Mucosa of descending colon (tissue), 3 donors: ENCODE data around the gene SLC22A16. TPM values are rescaled to one million over a fixed set of nuclear protein-coding genes. Genes with fewer than 3 reads are reported as not detected.

Source experiments
- ATAC-seq: fragments of 200-7000 bp; cut with Tn5 transposase; one replicate; pipeline ENCODE4 v1.9.1; 2020; ENCODE audit warnings: mild to moderate bottlenecking, moderate library complexity
- DNase-seq, 3 donors: peaks; one replicate each; pipeline ENCODE4 v3.0.0-alpha.2; 2020
- H3K36me3 ChIP-seq: fragments of 200-600 bp; one replicate; pipeline ENCODE4 v1.8.0; 2021; ENCODE audit warnings: low read depth, mild to moderate bottlenecking
- H3K4me1 ChIP-seq: fragments of 200-600 bp; one replicate; pipeline ENCODE4 v1.8.0; 2021; ENCODE audit warnings: low read depth, mild to moderate bottlenecking
- H3K4me3 ChIP-seq: fragments of 200-600 bp; one replicate; pipeline ENCODE4 v1.8.0; 2021; ENCODE audit warnings: mild to moderate bottlenecking
- H3K9me3 ChIP-seq: fragments of 200-600 bp; one replicate; pipeline ENCODE4 v1.8.0; 2021; ENCODE audit warnings: mild to moderate bottlenecking
- intact Hi-C, 2 donors: fragments of 100-400 bp; cut with DNase I in 1 of 2; cut with micrococcal nuclease in 1 of 2; formaldehyde crosslinking; loops; one replicate each; pipeline versions ENCODE4 v1.11.0 to v1.11.1; 2022; cut with DNase I, micrococcal nuclease
- long read RNA-seq, 2 donors: library from polyadenylated mRNA; unstranded; transcript quantifications; one replicate each; pipeline ENCODE4 v2.0.0, GENCODE V29; 2019 to 2021
- total RNA-seq, 3 donors: library from RNA; stranded (reverse); fragmentation: NEBNext Ultra II Directional in 2 of 3; extraction: Animal tissue kit (Norgen Biotek cat#: 25700) in 2 of 3; gene quantifications; one replicate each; pipeline versions ENCODE4 v1.2.1 to v1.2.4, GENCODE V29; 2021 to 2023
- TF ChIP-seq, protein P1 (sequence below): fragments of 200-600 bp; IDR thresholded peaks from one replicate; pipeline ENCODE4 v1.8.0; 2022; ENCODE audit warnings: antibody characterized with exemption, mild to moderate bottlenecking
- donor health status: DM: no; HTN: no; CAD: no; lungs with moderate emphysema.
- donor health status: DM: no; HTN: no; CAD: no.
- donor health status: DM: no; HTN: yes; CAD: no.

Gene SLC22A16, protein sequence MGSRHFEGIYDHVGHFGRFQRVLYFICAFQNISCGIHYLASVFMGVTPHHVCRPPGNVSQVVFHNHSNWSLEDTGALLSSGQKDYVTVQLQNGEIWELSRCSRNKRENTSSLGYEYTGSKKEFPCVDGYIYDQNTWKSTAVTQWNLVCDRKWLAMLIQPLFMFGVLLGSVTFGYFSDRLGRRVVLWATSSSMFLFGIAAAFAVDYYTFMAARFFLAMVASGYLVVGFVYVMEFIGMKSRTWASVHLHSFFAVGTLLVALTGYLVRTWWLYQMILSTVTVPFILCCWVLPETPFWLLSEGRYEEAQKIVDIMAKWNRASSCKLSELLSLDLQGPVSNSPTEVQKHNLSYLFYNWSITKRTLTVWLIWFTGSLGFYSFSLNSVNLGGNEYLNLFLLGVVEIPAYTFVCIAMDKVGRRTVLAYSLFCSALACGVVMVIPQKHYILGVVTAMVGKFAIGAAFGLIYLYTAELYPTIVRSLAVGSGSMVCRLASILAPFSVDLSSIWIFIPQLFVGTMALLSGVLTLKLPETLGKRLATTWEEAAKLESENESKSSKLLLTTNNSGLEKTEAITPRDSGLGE
- under 1 TPM in 2 of 3 donors, not detected in 1; 0.16 to 0.46 TPM for total RNA-seq
- long read RNA-seq, donor 1, result 0 reads
- long read RNA-seq, donor 2, result 0 reads

DNA sequence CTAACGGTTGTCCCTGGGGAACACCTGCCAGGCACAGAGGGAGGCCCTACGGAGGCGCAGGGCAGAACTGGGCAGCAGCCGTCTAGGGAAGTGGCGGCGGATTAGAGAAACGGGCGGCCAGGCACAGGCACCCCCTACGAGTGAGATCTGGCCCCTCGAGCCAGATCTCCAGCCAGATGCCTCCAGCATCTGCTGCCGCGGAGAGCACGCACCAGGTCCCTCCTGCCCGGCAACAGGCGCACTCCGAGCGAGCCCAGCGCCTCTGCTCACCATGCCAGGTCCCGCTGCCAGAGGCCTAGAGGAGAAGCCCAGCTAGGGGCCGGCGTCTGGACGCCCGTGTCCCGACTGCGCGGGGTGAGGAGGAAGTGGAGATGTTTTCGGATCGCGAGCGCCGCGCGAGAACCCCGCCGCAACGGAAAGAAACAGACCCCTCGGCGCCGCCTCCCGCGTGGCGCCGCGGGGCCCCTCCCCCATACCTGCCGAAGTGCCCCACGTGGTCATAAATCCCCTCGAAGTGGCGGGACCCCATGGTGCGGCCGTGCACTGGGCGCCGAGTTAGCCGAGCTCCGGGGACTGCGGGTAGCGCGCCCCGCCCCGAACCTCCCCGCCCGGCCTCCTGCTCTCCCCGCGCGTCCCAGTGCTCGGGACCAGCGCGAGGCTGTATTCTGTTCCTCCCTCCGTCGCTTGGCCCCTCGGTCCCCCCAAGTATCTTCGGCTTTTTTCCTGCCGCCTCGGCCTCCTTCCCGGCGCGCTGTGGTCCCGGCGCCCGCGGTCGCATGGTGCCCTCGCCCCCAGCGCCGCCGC, at the start of gene SLC22A16:
TSS of gene SLC22A16 (minus strand) at position 568 of the 804 bp plus-strand sequence. CDS start at position 529, 39 bp downstream.
- H3K4me3 ChIP-seq, result no peak within 1 kb of the TSS
- intact Hi-C loops, result no loop called here
- H3K4me1 ChIP-seq, result peaks cover 6% of the 10 kb centered on the region
- H3K9me3 ChIP-seq, result no peaks in the 10 kb centered on the region
- H3K36me3 ChIP-seq, result no peaks in the 10 kb centered on the region
- TF ChIP-seq, protein P1, sequence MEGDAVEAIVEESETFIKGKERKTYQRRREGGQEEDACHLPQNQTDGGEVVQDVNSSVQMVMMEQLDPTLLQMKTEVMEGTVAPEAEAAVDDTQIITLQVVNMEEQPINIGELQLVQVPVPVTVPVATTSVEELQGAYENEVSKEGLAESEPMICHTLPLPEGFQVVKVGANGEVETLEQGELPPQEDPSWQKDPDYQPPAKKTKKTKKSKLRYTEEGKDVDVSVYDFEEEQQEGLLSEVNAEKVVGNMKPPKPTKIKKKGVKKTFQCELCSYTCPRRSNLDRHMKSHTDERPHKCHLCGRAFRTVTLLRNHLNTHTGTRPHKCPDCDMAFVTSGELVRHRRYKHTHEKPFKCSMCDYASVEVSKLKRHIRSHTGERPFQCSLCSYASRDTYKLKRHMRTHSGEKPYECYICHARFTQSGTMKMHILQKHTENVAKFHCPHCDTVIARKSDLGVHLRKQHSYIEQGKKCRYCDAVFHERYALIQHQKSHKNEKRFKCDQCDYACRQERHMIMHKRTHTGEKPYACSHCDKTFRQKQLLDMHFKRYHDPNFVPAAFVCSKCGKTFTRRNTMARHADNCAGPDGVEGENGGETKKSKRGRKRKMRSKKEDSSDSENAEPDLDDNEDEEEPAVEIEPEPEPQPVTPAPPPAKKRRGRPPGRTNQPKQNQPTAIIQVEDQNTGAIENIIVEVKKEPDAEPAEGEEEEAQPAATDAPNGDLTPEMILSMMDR, result no peak
- peak in 1 of 3 donors; percentile 32 for DNase-seq
- no peak for ATAC-seq

DNA sequence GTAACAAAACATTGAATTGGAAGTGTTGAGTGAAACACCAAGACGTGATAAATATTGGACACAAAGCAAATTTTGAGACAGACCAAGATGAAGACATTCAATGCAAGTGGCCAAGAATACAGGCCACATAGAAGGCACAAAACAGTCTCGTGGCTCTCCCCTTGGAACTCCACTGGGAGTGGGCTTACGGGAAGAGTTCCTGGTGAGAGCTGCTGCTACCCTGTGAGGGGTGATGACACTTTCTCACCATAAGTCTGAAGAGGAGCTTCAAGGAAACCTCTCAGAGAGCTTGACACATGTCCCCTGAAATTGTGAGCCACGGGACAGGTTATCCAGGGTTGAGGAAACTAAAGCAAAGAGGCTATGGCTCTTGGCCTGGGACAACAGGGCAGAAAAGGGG, 48.6 kb upstream of the SLC22A16 start:
- TF ChIP-seq, protein P1, result no peak
- no peak overlapping the region for H3K4me3 ChIP-seq
- intact Hi-C loops, result no loop called here
- ATAC-seq, result no peak
- no peaks in the 10 kb centered on the region for H3K9me3 ChIP-seq
- DNase-seq, result no peak
- no peaks in the 10 kb centered on the region for H3K36me3 ChIP-seq
- H3K4me1 ChIP-seq, result peaks cover 7% of the 10 kb centered on the region

DNA sequence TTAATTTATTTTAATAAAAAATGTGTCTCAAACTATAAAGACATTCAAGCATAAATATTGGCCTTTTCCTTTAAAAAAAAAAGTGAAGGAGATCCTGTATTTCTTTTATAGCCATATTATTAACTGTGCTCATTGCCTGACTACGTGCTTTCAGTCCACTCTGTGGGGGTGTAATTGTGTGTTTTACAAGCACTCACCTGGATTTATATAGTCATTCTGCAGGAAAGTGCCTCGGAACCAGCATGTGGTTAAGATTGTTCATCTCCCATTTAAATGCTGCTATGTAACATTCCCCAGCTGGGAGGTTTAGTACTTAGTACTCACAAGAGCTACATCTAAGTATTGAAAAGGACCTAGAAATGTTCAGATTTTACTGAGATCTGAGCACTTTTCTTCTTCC, 47.9 kb upstream of the SLC22A16 start:
- Histone ChIP-seq H3K9me3 (no peaks in the 10 kb centered on the region), H3K36me3 (no peaks in the 10 kb centered on the region), H3K4me3 (no peak overlapping the region), H3K4me1 (peaks cover 7% of the 10 kb centered on the region)
- ATAC-seq (peak; percentile 55), DNase-seq (no peak)
- intact Hi-C loops, result no loop called here
- TF ChIP-seq, protein P1, result no peak

DNA sequence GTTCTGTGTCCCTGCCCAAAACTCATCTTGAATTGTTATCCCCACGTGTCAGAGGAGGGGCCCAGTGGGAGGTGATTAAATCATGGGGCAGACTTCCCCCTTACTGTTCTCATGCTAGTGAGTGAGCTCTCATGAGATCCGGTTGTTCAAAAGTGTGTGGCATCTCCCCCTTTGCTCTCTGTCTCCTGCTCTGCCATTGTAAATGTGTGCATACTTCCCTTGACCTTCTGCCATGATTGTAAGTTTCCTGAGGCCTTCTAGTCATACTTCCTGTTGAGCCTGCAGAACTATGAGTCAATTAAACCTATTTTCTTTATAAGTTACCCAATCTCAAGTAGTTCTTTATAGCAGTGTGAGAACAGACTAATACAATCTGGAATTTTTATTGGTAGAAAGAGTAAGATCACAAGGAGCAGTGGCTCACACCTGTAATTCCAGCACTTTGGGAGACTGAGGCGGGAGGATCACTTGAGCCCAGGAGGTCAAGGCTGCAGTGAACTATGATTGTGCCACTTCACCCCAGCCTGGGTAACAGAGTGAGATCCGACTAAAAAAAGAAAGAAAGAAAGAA, 47.1 kb upstream of the SLC22A16 start:
- intact Hi-C loops, result no loop called here
- Histone ChIP-seq H3K4me1 (peaks cover 7% of the 10 kb centered on the region), H3K4me3 (no peak overlapping the region), H3K36me3 (no peaks in the 10 kb centered on the region), H3K9me3 (no peaks in the 10 kb centered on the region)
- DNase-seq (no peak), ATAC-seq (peak; percentile 64)
- TF ChIP-seq, protein P1, result no peak

DNA sequence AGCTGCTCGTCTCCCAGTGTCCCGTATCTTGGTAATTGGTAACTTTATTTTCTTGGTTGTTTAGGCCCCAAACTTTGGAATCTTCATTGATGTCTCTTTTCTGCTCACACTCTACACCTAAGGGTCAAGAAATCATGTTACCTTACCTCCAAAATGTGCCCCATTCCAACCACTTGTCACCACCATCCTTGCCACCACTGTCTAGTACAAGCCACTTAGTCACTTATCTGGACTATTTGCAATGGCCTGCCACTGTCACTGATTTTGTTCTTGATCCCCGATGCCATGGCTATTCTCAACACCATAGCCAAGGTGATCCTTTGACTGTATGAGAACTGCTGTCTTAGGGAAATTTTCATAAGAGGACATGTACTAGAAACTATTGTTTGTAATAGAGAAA, 46.0 kb upstream of the SLC22A16 start:
- Histone ChIP-seq H3K9me3 (no peaks in the 10 kb centered on the region), H3K4me1 (no peaks in the 10 kb centered on the region), H3K4me3 (no peak overlapping the region), H3K36me3 (no peaks in the 10 kb centered on the region)
- no peak for ATAC-seq
- TF ChIP-seq, protein P1, result no peak
- DNase-seq, result no peak
- intact Hi-C loops, result no loop called here
